ENCODE data around the gene LIPT2.

The LIPT2 gene

DNA sequence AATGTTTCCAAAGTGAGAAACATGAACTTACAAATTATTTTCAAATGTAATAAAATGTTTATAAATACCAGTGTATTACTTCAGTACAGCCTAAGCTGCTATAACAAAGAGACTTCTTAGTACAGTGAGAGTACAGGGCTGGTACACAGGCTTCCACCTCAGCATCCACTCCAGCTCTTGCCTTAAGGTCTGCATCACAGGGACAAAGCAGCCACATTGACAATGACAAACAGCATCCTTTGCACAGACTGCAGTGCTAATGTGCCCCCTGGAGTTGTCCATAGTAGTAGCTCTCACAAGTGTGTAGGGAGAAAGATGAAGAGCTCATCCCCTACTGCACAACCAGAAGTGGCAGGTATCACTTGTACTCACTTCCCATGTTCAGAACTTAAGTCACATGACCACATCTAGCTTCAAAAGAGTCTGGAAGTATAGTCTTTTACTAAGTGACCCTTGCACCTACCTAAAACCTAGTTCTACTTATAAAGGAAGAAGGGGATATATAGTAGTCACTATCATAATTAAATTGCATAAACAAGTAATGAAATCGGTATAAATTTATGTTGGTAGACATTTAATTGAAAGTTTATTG lies 10.7 kb upstream of the LIPT2 start:
- no peak overlapping the region for H3K4me3 ChIP-seq
- TF ChIP-seq, protein P1, sequence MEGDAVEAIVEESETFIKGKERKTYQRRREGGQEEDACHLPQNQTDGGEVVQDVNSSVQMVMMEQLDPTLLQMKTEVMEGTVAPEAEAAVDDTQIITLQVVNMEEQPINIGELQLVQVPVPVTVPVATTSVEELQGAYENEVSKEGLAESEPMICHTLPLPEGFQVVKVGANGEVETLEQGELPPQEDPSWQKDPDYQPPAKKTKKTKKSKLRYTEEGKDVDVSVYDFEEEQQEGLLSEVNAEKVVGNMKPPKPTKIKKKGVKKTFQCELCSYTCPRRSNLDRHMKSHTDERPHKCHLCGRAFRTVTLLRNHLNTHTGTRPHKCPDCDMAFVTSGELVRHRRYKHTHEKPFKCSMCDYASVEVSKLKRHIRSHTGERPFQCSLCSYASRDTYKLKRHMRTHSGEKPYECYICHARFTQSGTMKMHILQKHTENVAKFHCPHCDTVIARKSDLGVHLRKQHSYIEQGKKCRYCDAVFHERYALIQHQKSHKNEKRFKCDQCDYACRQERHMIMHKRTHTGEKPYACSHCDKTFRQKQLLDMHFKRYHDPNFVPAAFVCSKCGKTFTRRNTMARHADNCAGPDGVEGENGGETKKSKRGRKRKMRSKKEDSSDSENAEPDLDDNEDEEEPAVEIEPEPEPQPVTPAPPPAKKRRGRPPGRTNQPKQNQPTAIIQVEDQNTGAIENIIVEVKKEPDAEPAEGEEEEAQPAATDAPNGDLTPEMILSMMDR (IDR thresholded peaks at IDR 0.05) = no peak
- DNase-seq (ENCODE audit: low spot score) = no peak
- H3K27ac ChIP-seq = no peak overlapping the region

DNA sequence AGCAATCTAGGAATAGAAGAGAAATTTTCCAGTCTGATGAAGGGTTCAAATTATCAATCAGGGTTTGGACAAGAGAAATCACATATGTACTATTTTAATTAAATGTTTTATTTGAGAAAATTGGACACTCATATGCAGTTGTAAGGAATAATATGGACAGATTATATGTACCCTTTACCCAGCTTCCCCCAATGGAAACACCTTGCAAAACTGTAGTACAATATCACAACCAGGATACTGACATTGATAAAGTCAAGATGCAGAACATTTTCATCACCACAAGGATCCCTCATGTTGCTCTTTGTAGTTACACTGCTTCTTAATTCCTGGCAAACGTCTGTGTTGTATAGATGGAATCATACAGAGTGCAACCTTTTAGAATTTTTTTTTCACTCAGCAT lies 1.4 kb upstream of the LIPT2 start:
- DNase-seq (ENCODE audit: low spot score) = no peak
- H3K27ac ChIP-seq = no peak overlapping the region
- TF ChIP-seq, protein P1 (IDR thresholded peaks at IDR 0.05) = no peak
- no peak overlapping the region for H3K4me3 ChIP-seq

DNA sequence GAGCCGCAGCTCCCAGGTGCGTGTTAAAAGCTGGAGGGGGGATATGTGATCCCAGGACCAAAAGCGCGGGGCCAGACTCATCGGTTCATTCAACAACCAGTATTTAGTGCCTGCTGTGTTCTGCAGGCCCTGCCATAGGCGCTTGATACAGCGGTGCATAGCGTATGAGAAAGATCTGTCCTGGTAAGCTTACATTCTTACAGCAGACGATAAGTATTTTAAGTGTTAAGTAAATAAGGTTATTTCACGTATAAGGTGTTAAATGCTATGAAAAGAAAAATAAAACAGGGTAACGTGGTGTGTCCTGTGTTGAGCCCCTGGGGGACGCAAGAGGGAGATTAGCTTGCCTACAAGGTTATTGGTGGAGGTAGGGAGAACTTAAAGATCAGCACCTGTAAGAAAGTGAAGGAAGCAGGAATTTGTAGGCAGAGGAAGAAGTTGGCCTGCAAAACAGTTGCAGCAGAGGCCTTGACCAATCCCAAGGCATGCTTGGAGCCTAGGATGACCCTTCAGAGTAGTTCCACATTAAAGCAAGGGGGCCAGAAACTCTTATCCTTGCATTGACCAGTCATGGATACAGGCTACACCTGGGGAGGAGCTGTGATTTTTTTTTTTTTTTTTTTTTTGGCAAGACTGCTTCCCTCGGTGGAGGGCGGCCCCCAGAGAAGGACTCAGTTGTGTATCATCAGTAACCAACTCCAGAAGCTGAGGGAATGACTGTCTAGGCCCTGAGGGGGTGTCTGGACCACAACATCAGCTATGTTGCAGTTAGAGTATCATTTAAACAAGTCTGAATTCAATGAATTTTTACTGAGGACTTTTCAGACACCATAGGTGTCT lies 487 bp upstream of the LIPT2 start:
- TF ChIP-seq, protein P1 (IDR thresholded peaks at IDR 0.05) = no peak
- Histone ChIP-seq H3K27ac (peak overlapping the region; percentile 99), H3K4me3 (peak overlapping the region; percentile 95)
- DNase-seq (ENCODE audit: low spot score) = no peak

DNA sequence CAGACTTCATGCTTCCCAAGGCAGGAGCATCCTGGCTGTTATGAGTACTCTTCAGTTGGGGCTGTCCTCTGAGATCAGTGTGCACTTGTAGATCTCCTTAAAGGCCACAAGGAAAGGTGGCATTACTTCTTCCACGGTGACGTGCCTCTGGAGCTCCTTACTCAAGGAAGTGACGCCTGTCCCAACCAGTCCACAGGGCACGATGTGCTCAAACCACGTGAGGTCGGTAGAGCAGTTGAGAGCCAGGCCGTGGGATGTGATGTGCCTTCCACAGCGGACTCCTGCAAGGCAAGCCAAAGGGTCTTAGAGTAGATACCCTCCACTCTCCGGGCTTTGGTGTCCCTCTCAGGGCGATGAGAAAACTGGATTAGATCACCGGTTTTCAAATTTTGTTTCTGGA lies 1.4 kb downstream of the LIPT2 start:
- DNase-seq (ENCODE audit: low spot score) = no peak
- no peak overlapping the region for H3K4me3 ChIP-seq
- no peak overlapping the region for H3K27ac ChIP-seq
- TF ChIP-seq, protein P1 (IDR thresholded peaks at IDR 0.05) = no peak

DNA sequence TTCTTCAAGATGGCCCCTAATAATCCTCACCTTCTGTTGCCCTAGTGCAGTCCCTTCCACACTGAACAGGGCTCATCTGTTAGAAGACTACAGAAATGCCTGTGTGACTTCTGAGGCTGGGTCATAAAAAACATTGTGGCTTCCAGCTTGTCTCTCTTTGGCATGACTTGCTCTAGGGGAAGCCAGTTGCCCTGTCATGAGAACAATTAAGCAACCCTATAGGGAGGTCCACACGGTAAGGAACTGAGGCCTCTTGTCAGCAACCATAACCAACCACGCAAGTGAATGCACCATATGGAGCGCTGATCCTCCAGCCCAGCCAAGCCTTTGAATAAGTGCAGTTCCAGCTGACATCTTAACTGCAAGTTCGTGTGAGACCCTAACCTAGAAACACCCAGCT lies 2.6 kb downstream of the LIPT2 start:
- Histone ChIP-seq H3K27ac (no peak overlapping the region), H3K4me3 (no peak overlapping the region)
- no peak for DNase-seq (ENCODE audit: low spot score)
- TF ChIP-seq, protein P1 (IDR thresholded peaks at IDR 0.05) = no peak

DNA sequence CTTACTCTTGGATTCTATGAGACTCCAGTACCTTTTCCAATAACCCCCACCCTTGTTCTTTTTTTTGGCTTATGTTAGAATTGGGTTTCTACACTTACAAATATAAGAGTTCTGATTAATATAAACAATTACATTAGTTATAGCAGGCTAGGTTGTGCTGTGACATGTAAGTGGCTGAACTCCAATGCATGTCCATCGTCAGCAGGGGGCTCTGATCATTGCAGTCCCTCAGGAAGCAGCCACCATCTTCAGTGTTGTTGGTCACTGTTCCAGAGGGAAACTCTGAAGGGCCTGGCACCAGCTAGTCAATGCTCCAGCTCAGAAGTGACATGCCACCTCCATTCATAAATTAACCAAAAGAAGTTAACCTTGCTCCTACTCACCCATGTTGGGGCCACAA lies 5.6 kb downstream of the LIPT2 start:
- DNase-seq (ENCODE audit: low spot score) = no peak
- no peak overlapping the region for H3K4me3 ChIP-seq
- no peak overlapping the region for H3K27ac ChIP-seq
- TF ChIP-seq, protein P1 (IDR thresholded peaks at IDR 0.05) = no peak

DNA sequence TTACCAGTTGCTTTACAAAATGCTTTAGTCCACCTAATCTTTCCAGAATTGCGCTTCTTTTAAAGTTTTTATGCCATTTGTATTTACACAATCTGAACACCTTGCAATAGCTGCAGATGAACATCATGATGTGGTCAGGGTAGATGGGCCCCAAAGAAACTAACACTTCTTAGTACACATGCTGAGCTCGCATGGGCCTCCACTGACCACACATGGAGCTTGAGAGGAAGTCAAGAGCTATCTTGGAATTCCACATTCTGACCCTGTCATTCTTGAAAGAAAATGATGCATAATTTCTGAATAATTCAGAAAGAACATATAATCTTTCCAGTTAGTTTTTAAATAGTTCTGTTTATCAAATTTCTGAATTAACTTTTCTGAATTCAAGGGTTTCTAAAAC lies 7.7 kb downstream of the LIPT2 start:
- DNase-seq (ENCODE audit: low spot score) = no peak
- TF ChIP-seq, protein P1 (IDR thresholded peaks at IDR 0.05) = no peak
- Histone ChIP-seq H3K27ac (no peak overlapping the region), H3K4me3 (no peak overlapping the region)
